Measurements from ENCODE around the gene PLPPR1. TPM values are rescaled to one million over a fixed set of nuclear protein-coding genes. Genes with fewer than 3 reads are reported as not detected.

Gene PLPPR1
- total RNA-seq, 1 experiment from 2014 or later = not detected

DNA sequence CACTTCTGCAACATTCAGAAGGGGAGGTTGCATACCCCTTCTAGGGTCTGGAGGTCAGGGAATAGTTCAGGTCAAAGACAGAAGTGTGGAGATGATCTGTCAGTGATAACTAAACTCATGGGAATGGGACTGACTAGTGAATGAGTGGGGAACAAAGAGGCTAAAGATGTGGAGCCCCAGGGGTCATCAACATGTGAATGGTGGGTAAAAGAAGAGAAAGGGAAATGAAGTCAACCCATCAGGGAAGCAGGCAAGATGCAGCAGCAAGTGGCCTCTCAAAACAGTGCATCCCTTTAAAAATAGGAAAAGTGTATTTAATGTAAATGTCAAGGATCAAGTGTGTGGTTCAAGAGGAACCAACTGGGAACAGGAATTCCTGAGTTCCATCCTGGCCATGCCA, 69.9 kb downstream of the PLPPR1 start:
- ATAC-seq = no peak
- H3K36me3 ChIP-seq (ENCODE audit: control insufficient read depth, insufficient read depth, low read length) = no peaks in the 10 kb centered on the region
- no peaks in the 10 kb centered on the region for H3K4me1 ChIP-seq (ENCODE audit: control insufficient read depth, insufficient read depth, low read length)
- H3K27ac ChIP-seq (ENCODE audit: low read length) = no peak overlapping the region
- ChIA-PET CTCF (no interaction called here), POLR2A (no interaction called here)
- no peak overlapping the region for H3K4me3 ChIP-seq (ENCODE audit: low read depth in 2 of 2, low read length in 2 of 2)
- TF ChIP-seq, protein P1, sequence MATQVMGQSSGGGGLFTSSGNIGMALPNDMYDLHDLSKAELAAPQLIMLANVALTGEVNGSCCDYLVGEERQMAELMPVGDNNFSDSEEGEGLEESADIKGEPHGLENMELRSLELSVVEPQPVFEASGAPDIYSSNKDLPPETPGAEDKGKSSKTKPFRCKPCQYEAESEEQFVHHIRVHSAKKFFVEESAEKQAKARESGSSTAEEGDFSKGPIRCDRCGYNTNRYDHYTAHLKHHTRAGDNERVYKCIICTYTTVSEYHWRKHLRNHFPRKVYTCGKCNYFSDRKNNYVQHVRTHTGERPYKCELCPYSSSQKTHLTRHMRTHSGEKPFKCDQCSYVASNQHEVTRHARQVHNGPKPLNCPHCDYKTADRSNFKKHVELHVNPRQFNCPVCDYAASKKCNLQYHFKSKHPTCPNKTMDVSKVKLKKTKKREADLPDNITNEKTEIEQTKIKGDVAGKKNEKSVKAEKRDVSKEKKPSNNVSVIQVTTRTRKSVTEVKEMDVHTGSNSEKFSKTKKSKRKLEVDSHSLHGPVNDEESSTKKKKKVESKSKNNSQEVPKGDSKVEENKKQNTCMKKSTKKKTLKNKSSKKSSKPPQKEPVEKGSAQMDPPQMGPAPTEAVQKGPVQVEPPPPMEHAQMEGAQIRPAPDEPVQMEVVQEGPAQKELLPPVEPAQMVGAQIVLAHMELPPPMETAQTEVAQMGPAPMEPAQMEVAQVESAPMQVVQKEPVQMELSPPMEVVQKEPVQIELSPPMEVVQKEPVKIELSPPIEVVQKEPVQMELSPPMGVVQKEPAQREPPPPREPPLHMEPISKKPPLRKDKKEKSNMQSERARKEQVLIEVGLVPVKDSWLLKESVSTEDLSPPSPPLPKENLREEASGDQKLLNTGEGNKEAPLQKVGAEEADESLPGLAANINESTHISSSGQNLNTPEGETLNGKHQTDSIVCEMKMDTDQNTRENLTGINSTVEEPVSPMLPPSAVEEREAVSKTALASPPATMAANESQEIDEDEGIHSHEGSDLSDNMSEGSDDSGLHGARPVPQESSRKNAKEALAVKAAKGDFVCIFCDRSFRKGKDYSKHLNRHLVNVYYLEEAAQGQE (IDR thresholded peaks at IDR 0.05; ENCODE audit: insufficient read depth in 1 of 2, low read depth in 2 of 2, low read length in 1 of 2) = no peak
- TF ChIP-seq POLR2AphosphoS5 (IDR thresholded peaks at IDR 0.05; ENCODE audit: low read depth, low read length) (no peak), SIN3A (IDR thresholded peaks at IDR 0.05; ENCODE audit: borderline replicate concordance, insufficient read depth, low read depth, low read length) (no peak), TCF7L2 (IDR thresholded peaks at IDR 0.05; ENCODE audit: low read depth, low read length) (no peak)
- TF ChIP-seq, protein P2, sequence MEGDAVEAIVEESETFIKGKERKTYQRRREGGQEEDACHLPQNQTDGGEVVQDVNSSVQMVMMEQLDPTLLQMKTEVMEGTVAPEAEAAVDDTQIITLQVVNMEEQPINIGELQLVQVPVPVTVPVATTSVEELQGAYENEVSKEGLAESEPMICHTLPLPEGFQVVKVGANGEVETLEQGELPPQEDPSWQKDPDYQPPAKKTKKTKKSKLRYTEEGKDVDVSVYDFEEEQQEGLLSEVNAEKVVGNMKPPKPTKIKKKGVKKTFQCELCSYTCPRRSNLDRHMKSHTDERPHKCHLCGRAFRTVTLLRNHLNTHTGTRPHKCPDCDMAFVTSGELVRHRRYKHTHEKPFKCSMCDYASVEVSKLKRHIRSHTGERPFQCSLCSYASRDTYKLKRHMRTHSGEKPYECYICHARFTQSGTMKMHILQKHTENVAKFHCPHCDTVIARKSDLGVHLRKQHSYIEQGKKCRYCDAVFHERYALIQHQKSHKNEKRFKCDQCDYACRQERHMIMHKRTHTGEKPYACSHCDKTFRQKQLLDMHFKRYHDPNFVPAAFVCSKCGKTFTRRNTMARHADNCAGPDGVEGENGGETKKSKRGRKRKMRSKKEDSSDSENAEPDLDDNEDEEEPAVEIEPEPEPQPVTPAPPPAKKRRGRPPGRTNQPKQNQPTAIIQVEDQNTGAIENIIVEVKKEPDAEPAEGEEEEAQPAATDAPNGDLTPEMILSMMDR (IDR thresholded peaks at IDR 0.05) = no peak
- no peaks in the 10 kb centered on the region for H3K27me3 ChIP-seq (ENCODE audit: control insufficient read depth, insufficient read depth, low read length)
- intact Hi-C loops (cut with micrococcal nuclease; ENCODE audit: unreplicated experiment) = no loop called here
- DNase-seq (ENCODE audit: low read depth, low spot score) = no peak
- no peaks in the 10 kb centered on the region for H3K9me3 ChIP-seq (ENCODE audit: control insufficient read depth, insufficient read depth, low read depth, low read length)
- no TSS peak for BruUV-seq (replicated peaks)
- in situ Hi-C loops (cut with HindIII; ENCODE audit: low pct_unique_long_range_greater_than_20kb, low sequenced_read_pairs) = no loop called here

DNA sequence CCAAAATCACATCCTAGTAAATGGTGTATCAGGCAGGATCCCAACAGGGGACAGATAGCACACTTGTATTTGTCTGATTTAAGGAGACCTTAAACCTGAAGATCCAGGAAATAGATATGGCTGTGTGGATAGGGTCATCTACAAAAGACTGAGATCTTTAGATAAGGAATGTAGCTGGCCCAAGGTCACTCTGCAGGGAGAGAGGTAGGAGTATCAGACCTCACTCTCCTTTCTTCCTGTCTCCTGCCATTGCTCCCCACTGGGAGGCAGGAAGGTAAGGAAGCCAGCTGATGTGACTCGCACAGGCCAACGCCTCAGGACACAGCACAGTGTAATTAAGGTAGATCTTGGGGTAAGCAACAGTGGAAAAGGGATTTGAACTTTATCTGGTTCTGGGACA, 85.8 kb downstream of the PLPPR1 start:
- in situ Hi-C loops (cut with HindIII; ENCODE audit: low pct_unique_long_range_greater_than_20kb, low sequenced_read_pairs) = no loop called here
- no peaks in the 10 kb centered on the region for H3K27me3 ChIP-seq (ENCODE audit: control insufficient read depth, insufficient read depth, low read length)
- ChIA-PET CTCF (no interaction called here), POLR2A (no interaction called here)
- H3K27ac ChIP-seq (ENCODE audit: low read length) = no peak overlapping the region
- H3K4me3 ChIP-seq (ENCODE audit: low read depth in 2 of 2, low read length in 2 of 2) = no peak overlapping the region
- DNase-seq (ENCODE audit: low read depth, low spot score) (no peak), ATAC-seq (no peak)
- intact Hi-C loops (cut with micrococcal nuclease; ENCODE audit: unreplicated experiment) = no loop called here
- no peaks in the 10 kb centered on the region for H3K9me3 ChIP-seq (ENCODE audit: control insufficient read depth, insufficient read depth, low read depth, low read length)
- H3K36me3 ChIP-seq (ENCODE audit: control insufficient read depth, insufficient read depth, low read length) = no peaks in the 10 kb centered on the region
- no TSS peak for BruUV-seq (replicated peaks)
- H3K4me1 ChIP-seq (ENCODE audit: control insufficient read depth, insufficient read depth, low read length) = no peaks in the 10 kb centered on the region
- TF ChIP-seq TCF7L2 (IDR thresholded peaks at IDR 0.05; ENCODE audit: low read depth, low read length) (no peak), SIN3A (IDR thresholded peaks at IDR 0.05; ENCODE audit: borderline replicate concordance, insufficient read depth, low read depth, low read length) (no peak), POLR2AphosphoS5 (IDR thresholded peaks at IDR 0.05; ENCODE audit: low read depth, low read length) (no peak)
- TF ChIP-seq, protein P2 (IDR thresholded peaks at IDR 0.05) = no peak
- TF ChIP-seq, protein P1 (IDR thresholded peaks at IDR 0.05; ENCODE audit: insufficient read depth in 1 of 2, low read depth in 2 of 2, low read length in 1 of 2) = no peak

Measured in Panc1 (cell line).